ENCODE measurements around the gene EIPR1.

DNA sequence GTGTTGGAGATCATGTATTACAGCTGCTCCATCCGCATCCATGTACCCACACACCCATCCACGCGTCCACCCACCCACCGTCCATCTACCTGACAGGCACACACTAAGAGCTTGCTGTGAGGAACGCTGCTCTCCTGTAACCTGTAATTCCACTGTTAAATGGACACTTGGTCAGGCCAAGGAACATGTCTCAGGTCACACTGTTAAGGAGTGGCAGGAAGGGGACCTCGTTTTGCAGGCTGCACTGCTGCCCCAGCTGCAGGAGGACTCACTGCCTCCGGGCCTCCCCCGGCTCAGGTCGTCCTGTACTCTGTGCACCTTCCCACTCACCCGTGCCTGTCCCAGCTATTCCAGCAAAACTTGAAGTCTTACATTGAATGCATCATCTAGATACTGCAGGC, 170.5 kb downstream of the EIPR1 start:
- TF ChIP-seq, protein P1, sequence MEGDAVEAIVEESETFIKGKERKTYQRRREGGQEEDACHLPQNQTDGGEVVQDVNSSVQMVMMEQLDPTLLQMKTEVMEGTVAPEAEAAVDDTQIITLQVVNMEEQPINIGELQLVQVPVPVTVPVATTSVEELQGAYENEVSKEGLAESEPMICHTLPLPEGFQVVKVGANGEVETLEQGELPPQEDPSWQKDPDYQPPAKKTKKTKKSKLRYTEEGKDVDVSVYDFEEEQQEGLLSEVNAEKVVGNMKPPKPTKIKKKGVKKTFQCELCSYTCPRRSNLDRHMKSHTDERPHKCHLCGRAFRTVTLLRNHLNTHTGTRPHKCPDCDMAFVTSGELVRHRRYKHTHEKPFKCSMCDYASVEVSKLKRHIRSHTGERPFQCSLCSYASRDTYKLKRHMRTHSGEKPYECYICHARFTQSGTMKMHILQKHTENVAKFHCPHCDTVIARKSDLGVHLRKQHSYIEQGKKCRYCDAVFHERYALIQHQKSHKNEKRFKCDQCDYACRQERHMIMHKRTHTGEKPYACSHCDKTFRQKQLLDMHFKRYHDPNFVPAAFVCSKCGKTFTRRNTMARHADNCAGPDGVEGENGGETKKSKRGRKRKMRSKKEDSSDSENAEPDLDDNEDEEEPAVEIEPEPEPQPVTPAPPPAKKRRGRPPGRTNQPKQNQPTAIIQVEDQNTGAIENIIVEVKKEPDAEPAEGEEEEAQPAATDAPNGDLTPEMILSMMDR (IDR thresholded peaks at IDR 0.05; ENCODE audit: extremely low read depth in 1 of 2, insufficient read depth in 1 of 2, low read depth in 1 of 2, low read length in 2 of 2) = no peak
- no peak for TF ChIP-seq EZH2 (IDR thresholded peaks at IDR 0.05; ENCODE audit: borderline replicate concordance, low read depth, low read length, severe bottlenecking)
